ENCODE measurements around the gene LMNA.
A peak's percentile ranks its signal among the peaks of the same experiment; 100 is the strongest.
"Not testable (repeated sequence)": the region's sequence is repeated elsewhere in the genome, so short reads cannot be mapped to it uniquely, and the experiment has no call there.

Gene LMNA

DNA sequence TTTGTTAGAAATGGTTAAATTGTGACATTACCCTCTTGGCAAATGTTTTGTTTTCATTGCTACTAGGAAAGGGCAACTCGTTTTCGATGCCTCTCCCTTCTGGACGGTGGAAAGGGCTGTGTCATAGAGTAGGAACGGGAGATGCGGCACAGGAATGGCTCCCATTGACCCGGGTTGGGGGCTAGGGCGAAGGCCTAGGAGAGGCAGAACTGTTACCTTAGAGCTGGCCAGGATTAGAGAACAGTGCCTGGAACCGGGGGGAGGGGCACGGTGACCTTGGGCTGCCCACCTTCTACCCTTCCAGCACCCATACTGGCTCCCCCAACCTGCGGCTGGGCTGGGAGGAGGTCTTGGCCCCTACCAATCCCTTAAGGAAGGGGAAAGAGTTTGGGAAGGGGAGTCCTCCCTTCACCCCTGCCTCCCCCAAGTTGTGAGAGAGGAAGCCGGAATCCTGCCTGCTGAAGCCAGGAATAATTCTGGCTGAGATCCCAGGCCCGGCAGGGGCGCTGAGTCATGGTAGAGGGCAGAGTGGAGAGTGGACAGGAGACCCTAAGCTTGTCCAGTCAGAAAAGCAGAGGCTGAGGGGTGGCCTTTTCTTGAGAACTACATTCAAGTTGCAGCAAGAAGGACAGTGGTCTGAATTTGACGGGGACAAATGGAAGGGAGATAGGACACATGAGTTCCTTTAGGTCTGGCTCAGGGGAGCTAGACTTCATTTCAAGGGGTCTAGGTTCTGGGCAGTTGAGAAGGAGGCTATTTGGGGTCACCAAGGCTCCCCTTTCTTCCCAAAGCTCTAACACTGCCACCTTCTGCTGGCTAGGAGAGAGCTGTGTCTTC is 8.2 kb downstream of the LMNA start:
- Histone ChIP-seq H3K79me2 (ENCODE audit: control insufficient read depth, insufficient read depth, low read length) (peaks cover 16% of the 10 kb centered on the region), H4K8ac (ENCODE audit: low read depth, low read length) (no peak overlapping the region), H3K79me1 (ENCODE audit: low read length) (peaks cover 12% of the 10 kb centered on the region), H3K27ac (ENCODE audit: low read depth, low read length) (peak overlapping the region; percentile 87), H3K4ac (ENCODE audit: low read depth, low read length) (peak overlapping the region; percentile 85), H3K9ac (ENCODE audit: low read length) (peak overlapping the region; percentile 72), H2BK120ac (ENCODE audit: low read depth, low read length) (peak overlapping the region; percentile 78), H3K4me3 (ENCODE audit: low read length) (no peak overlapping the region), H3K36me3 (ENCODE audit: control insufficient read depth, insufficient read depth, low read length) (no peaks in the 10 kb centered on the region), H3K18ac (ENCODE audit: low read length) (peak overlapping the region; percentile 60), H2AK5ac (ENCODE audit: low read length) (peak overlapping the region; percentile 94), H3K23ac (ENCODE audit: low read length) (no peak overlapping the region), H3K4me1 (ENCODE audit: control insufficient read depth, low read depth, low read length) (peaks cover 27% of the 10 kb centered on the region), H3K4me2 (ENCODE audit: low read length) (no peak overlapping the region), H2BK15ac (replicated peaks; ENCODE audit: low read depth) (no peak overlapping the region), H3K27me3 (ENCODE audit: insufficient read depth, low read length, poor library complexity) (no peaks in the 10 kb centered on the region), H4K5ac (ENCODE audit: low read length) (peak overlapping the region; percentile 29), H3K56ac (ENCODE audit: low read length) (peak overlapping the region; percentile 92), H2BK5ac (ENCODE audit: low read length) (peak overlapping the region; percentile 86)
- WGBS (ENCODE audit: extremely low coverage, insufficient coverage, low lambda C conversion rate), result no CpG with 5 or more reads among the region's 14 CpGs
- peak; percentile 56 for DNase-seq

DNA sequence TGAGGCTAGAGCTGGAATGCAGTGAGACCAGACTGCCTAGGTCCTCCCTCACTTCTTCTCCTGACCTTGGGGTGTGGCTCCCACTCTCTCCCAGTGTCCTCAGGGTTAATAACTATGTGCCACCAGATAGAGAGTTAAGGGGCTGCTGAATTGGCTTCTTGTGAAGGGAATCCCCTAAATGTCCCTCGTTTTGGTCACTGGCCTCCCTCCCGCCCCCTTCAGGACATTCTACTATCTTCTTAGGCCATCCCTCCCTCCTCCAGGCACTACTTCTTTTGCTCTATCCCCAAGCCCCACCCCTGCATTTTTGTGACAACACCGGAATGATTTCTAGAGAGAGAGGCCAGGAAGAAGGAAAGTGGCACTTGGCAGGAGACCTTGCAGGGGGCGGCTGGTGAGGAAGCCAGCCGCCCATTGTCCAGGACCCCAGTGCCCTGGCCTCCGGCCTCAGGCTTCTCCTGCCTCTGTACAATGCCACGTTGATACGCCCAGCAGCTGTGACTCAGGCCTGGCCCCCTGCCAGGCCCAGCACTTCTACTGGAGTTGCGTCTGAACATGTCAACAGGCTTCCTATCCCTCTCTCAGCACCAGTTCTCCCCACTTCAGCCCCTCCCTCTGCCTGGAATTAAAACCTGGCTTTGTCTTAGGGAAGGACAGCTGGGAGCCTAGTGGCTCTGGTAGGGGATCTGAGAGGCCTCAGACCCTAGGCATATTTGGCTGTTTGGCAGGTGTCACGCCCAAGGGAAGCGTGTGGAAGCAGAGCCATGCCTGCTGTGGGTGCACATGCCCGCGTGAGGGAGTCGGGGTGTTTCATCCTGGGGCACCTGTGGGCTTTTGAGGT is 9.1 kb downstream of the LMNA start:
- Histone ChIP-seq H3K79me1 (ENCODE audit: low read length) (peaks cover 9% of the 10 kb centered on the region), H3K4me1 (ENCODE audit: control insufficient read depth, low read depth, low read length) (peaks cover 27% of the 10 kb centered on the region), H3K79me2 (ENCODE audit: control insufficient read depth, insufficient read depth, low read length) (peaks cover 14% of the 10 kb centered on the region), H2AK5ac (ENCODE audit: low read length) (peak overlapping the region; percentile 94), H3K23ac (ENCODE audit: low read length) (no peak overlapping the region), H3K4me2 (ENCODE audit: low read length) (no peak overlapping the region), H4K8ac (ENCODE audit: low read depth, low read length) (peak overlapping the region; percentile 82), H3K27me3 (ENCODE audit: insufficient read depth, low read length, poor library complexity) (no peaks in the 10 kb centered on the region), H2BK15ac (replicated peaks; ENCODE audit: low read depth) (no peak overlapping the region), H3K36me3 (ENCODE audit: control insufficient read depth, insufficient read depth, low read length) (no peaks in the 10 kb centered on the region), H3K18ac (ENCODE audit: low read length) (peak overlapping the region; percentile 60), H2BK5ac (ENCODE audit: low read length) (peak overlapping the region; percentile 86), H4K5ac (ENCODE audit: low read length) (no peak overlapping the region), H3K4me3 (ENCODE audit: low read length) (no peak overlapping the region), H3K9ac (ENCODE audit: low read length) (peak overlapping the region; percentile 72), H3K56ac (ENCODE audit: low read length) (peak overlapping the region; percentile 92), H2BK120ac (ENCODE audit: low read depth, low read length) (peak overlapping the region; percentile 78), H3K4ac (ENCODE audit: low read depth, low read length) (peak overlapping the region; percentile 85), H3K27ac (ENCODE audit: low read depth, low read length) (peak overlapping the region; percentile 94)
- WGBS (ENCODE audit: extremely low coverage, insufficient coverage, low lambda C conversion rate), result no CpG with 5 or more reads among the region's 14 CpGs
- DNase-seq, result peak; percentile 98

DNA sequence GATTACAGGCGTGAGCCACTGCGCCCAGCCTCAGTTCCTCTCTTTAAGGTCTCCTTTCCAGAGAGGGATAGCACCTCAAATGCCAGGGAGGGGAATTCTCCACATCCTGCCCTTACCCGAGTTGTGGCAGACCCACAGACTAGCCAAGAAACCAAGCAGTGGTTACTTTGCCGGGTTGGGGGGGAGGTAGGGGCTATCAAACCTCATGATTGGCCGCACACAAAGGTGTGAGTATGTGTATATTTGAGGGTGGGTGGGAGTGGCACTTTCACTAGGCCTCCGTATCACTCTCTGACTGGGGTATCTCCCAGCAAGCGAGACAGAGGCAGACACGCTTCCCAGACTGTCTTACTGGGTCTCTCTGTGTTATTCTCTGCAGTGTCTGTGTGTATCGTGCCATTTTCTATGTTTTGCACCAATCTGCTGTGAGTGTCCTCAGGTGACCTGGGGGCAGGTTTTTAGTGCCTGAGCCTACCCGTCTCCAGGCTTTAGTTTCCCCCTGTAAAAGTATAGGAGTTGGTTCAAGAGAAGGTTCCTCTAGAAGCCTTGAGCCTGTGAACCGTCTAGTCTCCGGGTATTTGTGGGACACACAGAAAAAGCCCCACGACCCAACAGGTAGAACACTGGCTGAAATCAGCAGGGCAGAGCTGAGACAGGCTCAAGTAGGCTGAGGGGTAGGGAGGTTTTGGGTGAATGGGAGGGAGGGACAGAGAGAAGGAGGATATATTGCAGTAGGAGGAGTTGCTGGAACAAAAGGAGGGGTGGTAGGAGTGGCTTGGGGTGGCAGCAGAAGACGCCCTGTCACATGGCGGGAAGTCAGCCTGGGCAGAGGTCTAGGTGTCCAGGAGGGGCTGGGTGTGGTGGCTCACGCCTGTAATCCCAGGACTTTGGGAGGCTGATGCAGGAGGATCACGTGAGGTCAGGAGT is 10.3 kb downstream of the LMNA start:
- Histone ChIP-seq H2BK120ac (ENCODE audit: low read depth, low read length) (no peak overlapping the region), H4K5ac (ENCODE audit: low read length) (no peak overlapping the region), H3K18ac (ENCODE audit: low read length) (peak overlapping the region; percentile 20), H3K79me2 (ENCODE audit: control insufficient read depth, insufficient read depth, low read length) (peaks cover 13% of the 10 kb centered on the region), H3K56ac (ENCODE audit: low read length) (peak overlapping the region; percentile 62), H4K8ac (ENCODE audit: low read depth, low read length) (no peak overlapping the region), H2BK5ac (ENCODE audit: low read length) (no peak overlapping the region), H2BK15ac (replicated peaks; ENCODE audit: low read depth) (no peak overlapping the region), H3K79me1 (ENCODE audit: low read length) (peaks cover 11% of the 10 kb centered on the region), H2AK5ac (ENCODE audit: low read length) (peak overlapping the region; percentile 11), H3K4me2 (ENCODE audit: low read length) (no peak overlapping the region), H3K4me1 (ENCODE audit: control insufficient read depth, low read depth, low read length) (peaks cover 35% of the 10 kb centered on the region), H3K9ac (ENCODE audit: low read length) (peak overlapping the region; percentile 20), H3K4me3 (ENCODE audit: low read length) (no peak overlapping the region), H3K27me3 (ENCODE audit: insufficient read depth, low read length, poor library complexity) (no peaks in the 10 kb centered on the region), H3K27ac (ENCODE audit: low read depth, low read length) (no peak overlapping the region), H3K23ac (ENCODE audit: low read length) (no peak overlapping the region), H3K4ac (ENCODE audit: low read depth, low read length) (no peak overlapping the region), H3K36me3 (ENCODE audit: control insufficient read depth, insufficient read depth, low read length) (no peaks in the 10 kb centered on the region)
- no CpG with 5 or more reads among the region's 17 CpGs for WGBS (ENCODE audit: extremely low coverage, insufficient coverage, low lambda C conversion rate)
- DNase-seq, result no peak

DNA sequence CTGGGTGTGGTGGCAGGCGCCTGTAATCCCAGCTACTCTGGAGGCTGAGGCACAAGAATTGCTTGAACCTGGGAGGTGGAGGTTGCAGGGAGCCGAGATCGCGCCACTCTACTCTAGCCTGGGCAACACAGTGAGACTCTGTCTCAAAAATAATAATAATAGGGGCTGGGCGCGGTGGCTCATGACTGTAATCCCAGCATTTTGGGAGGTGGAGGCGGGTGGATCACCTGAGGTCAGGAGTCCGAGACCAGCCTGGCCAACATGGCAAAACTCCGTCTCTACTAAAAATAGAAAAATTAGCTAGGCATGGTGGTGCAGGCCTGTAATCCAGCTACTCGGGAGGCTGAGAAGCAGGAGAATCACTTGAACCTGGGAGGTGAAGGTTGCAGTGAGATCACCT is 11.0 kb downstream of the LMNA start:
- H3K79me1 ChIP-seq (ENCODE audit: low read length); H3K23ac ChIP-seq (ENCODE audit: low read length); H3K18ac ChIP-seq (ENCODE audit: low read length); H3K36me3 ChIP-seq (ENCODE audit: control insufficient read depth, insufficient read depth, low read length); H4K8ac ChIP-seq (ENCODE audit: low read depth, low read length); H3K4me2 ChIP-seq (ENCODE audit: low read length); H4K5ac ChIP-seq (ENCODE audit: low read length); H3K4ac ChIP-seq (ENCODE audit: low read depth, low read length); H2BK120ac ChIP-seq (ENCODE audit: low read depth, low read length); DNase-seq; H3K56ac ChIP-seq (ENCODE audit: low read length); H3K27me3 ChIP-seq (ENCODE audit: insufficient read depth, low read length, poor library complexity); H3K9ac ChIP-seq (ENCODE audit: low read length); H3K4me3 ChIP-seq (ENCODE audit: low read length); H2BK15ac ChIP-seq (replicated peaks; ENCODE audit: low read depth); H3K27ac ChIP-seq (ENCODE audit: low read depth, low read length); H2BK5ac ChIP-seq (ENCODE audit: low read length); H2AK5ac ChIP-seq (ENCODE audit: low read length): not testable (repeated sequence)
- WGBS (ENCODE audit: extremely low coverage, insufficient coverage, low lambda C conversion rate), result no CpG with 5 or more reads among the region's 10 CpGs
- Histone ChIP-seq H3K79me2 (ENCODE audit: control insufficient read depth, insufficient read depth, low read length) (peaks cover 10% of the 10 kb centered on the region), H3K4me1 (ENCODE audit: control insufficient read depth, low read depth, low read length) (peaks cover 36% of the 10 kb centered on the region)

DNA sequence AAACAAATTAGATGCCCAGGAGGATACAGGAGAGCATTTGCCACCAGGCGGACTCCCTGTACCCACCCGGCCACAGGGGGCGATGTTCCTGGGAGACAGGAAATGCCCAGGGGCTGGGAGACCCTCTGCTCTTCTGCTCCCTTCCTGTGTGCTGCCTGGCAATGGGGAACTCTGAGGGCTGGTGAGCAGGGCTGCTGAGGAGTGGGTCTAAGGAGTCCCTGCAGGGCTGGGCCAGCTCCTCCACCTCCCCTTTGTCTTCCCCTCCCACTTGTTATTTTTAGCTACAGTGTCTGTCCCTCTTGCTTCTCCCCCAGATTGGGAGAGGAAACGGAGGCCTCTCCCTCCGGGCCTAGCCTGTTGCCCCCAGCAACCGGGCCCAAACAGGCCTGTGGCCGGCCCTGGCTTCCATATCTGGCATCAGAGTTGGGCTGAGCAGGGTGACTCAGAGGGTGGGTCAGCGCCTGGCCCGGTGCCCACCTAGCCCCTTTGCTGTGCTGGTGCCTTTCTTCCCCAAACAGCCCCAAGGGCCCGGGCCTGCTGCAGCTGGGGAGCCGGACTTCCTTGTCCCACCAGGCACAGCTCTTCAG is 11.6 kb downstream of the LMNA start:
- Histone ChIP-seq H3K79me1 (ENCODE audit: low read length) (peaks cover 10% of the 10 kb centered on the region), H2AK5ac (ENCODE audit: low read length) (no peak overlapping the region), H3K4me1 (ENCODE audit: control insufficient read depth, low read depth, low read length) (peaks cover 36% of the 10 kb centered on the region), H3K4me3 (ENCODE audit: low read length) (no peak overlapping the region), H3K27me3 (ENCODE audit: insufficient read depth, low read length, poor library complexity) (no peaks in the 10 kb centered on the region), H3K36me3 (ENCODE audit: control insufficient read depth, insufficient read depth, low read length) (no peaks in the 10 kb centered on the region), H3K4me2 (ENCODE audit: low read length) (no peak overlapping the region), H4K5ac (ENCODE audit: low read length) (no peak overlapping the region), H3K4ac (ENCODE audit: low read depth, low read length) (no peak overlapping the region), H4K8ac (ENCODE audit: low read depth, low read length) (no peak overlapping the region), H2BK5ac (ENCODE audit: low read length) (peak overlapping the region; percentile 36), H2BK120ac (ENCODE audit: low read depth, low read length) (no peak overlapping the region), H3K9ac (ENCODE audit: low read length) (peak overlapping the region; percentile 52), H3K23ac (ENCODE audit: low read length) (no peak overlapping the region), H2BK15ac (replicated peaks; ENCODE audit: low read depth) (no peak overlapping the region), H3K79me2 (ENCODE audit: control insufficient read depth, insufficient read depth, low read length) (peaks cover 10% of the 10 kb centered on the region), H3K18ac (ENCODE audit: low read length) (peak overlapping the region; percentile 41), H3K27ac (ENCODE audit: low read depth, low read length) (peak overlapping the region; percentile 86), H3K56ac (ENCODE audit: low read length) (peak overlapping the region; percentile 65)
- no CpG with 5 or more reads among the region's 11 CpGs for WGBS (ENCODE audit: extremely low coverage, insufficient coverage, low lambda C conversion rate)
- peak; percentile 94 for DNase-seq

Measured in mesendoderm (in vitro differentiated cells).